Keratinocyte (primary cell): Measurements from ENCODE around the gene ACOXL. TPM values are rescaled to one million over a fixed set of nuclear protein-coding genes. Genes with fewer than 3 reads are reported as not detected.

Source experiments
- DNase-seq: peaks from one replicate; pipeline ENCODE4 v3.0.0-alpha.2; 2011; ENCODE audit warnings: low read depth, missing footprints, low spot score
- FAIRE-seq: peaks from 2 replicates; lab custom pipeline; 2011; peaks lifted over from hg19 to GRCh38; lab: Jason Lieb, UNC
- H2AFZ ChIP-seq: 2 replicates; pipeline ENCODE4 v1.6.0; 2012; ENCODE audit warnings: low read length, control low read depth, inconsistent platforms; ENCODE audit not compliant: control insufficient read depth
- H3K27ac ChIP-seq: 2 replicates; pipeline ENCODE4 v1.5.1; 2011; ENCODE audit warnings: low read length; ENCODE audit not compliant: control insufficient read depth, insufficient read depth
- H3K27me3 ChIP-seq: 3 replicates; pipeline ENCODE4 v1.6.0; 2011; ENCODE audit warnings: low read length; ENCODE audit not compliant: control insufficient read depth, insufficient read depth; ENCODE audit errors: extremely low read depth
- H3K36me3 ChIP-seq, 2 experiments: 2 replicates in 1 of 2; 3 replicates in 1 of 2; pipeline ENCODE4 v1.5.1; 2011; ENCODE audit warnings: low read length in 2 of 2, mild to moderate bottlenecking in 1 of 2; ENCODE audit not compliant: control insufficient read depth in 2 of 2, insufficient read depth in 2 of 2; ENCODE audit errors: extremely low read depth in 1 of 2
- H3K4me1 ChIP-seq: 3 replicates; pipeline ENCODE4 v1.5.1; 2011; ENCODE audit warnings: low read length; ENCODE audit not compliant: control insufficient read depth, insufficient read depth; ENCODE audit errors: extremely low read depth
- H3K4me2 ChIP-seq: 3 replicates; pipeline ENCODE4 v1.6.0; 2011; ENCODE audit warnings: low read depth, low read length; ENCODE audit not compliant: control insufficient read depth, insufficient read depth; ENCODE audit errors: extremely low read depth
- H3K4me3 ChIP-seq, 3 experiments: fragments of 200-600 bp in 1 of 3; sonication (generic) in 1 of 3; 2 replicates in 2 of 3; 3 replicates in 1 of 3; pipeline ENCODE4 v1.5.1; 2011 to 2016; ENCODE audit warnings: low read length in 3 of 3, mild to moderate bottlenecking in 3 of 3, control low read depth in 2 of 3, inconsistent platforms in 1 of 3, low read depth in 1 of 3, mixed read lengths in 1 of 3, mixed run types in 1 of 3, moderate library complexity in 1 of 3; ENCODE audit not compliant: control insufficient read depth in 2 of 3, insufficient read depth in 2 of 3; ENCODE audit errors: extremely low read depth in 1 of 3
- H3K79me2 ChIP-seq: 2 replicates; pipeline ENCODE4 v1.6.0; 2012; ENCODE audit warnings: low read length; ENCODE audit not compliant: control insufficient read depth, insufficient read depth
- H3K9ac ChIP-seq: 3 replicates; pipeline ENCODE4 v1.6.0; 2011; ENCODE audit warnings: low read length; ENCODE audit not compliant: control insufficient read depth, insufficient read depth; ENCODE audit errors: extremely low read depth
- H3K9me1 ChIP-seq: 3 replicates; pipeline ENCODE4 v1.6.0; 2011; ENCODE audit warnings: low read length; ENCODE audit not compliant: control insufficient read depth, insufficient read depth; ENCODE audit errors: extremely low read depth
- H3K9me3 ChIP-seq: 2 replicates; pipeline ENCODE4 v1.5.1; 2012; ENCODE audit warnings: low read depth, low read length; ENCODE audit not compliant: control insufficient read depth
- H4K20me1 ChIP-seq: 3 replicates; pipeline ENCODE4 v1.6.0; 2011; ENCODE audit warnings: low read length; ENCODE audit not compliant: control insufficient read depth, insufficient read depth; ENCODE audit errors: extremely low read depth
- CTCF ChIP-seq, 3 experiments: IDR thresholded peaks in 1 of 3; conservative IDR thresholded peaks in 1 of 3; optimal IDR thresholded peaks in 1 of 3; 2 replicates in 2 of 3; 3 replicates in 1 of 3; pipeline versions ENCODE3 to v1.5.1; 2011; ENCODE audit warnings: low read length in 3 of 3, mild to moderate bottlenecking in 3 of 3, moderate library complexity in 2 of 3, control low read depth in 1 of 3, inconsistent platforms in 1 of 3; ENCODE audit not compliant: insufficient read depth in 2 of 3; ENCODE audit errors: extremely low read depth in 1 of 3
- EZH2 ChIP-seq: IDR thresholded peaks from one replicate; pipeline ENCODE4 v1.6.1; 2012; ENCODE audit warnings: inconsistent platforms, mild to moderate bottlenecking, low read length, moderate library complexity
- dilution Hi-C: fragments of 300-500 bp; cut with MboI; formaldehyde crosslinking; loops from one replicate; pipeline ENCODE4 v1.7.0; 2020; ENCODE audit warnings: low sequenced_read_pairs; ENCODE audit not compliant: extremely low pct_ligation_motif_present
- polyA plus RNA-seq, 5 experiments: library from polyadenylated mRNA; depleted of rRNA in 3 of 5; stranded (reverse) in 3 of 5; stranded (forward) in 1 of 5; unstranded in 1 of 5; fragments of >200 nt; gene quantifications; 1 replicate in 1 of 5; 2 replicates in 3 of 5; 3 replicates in 1 of 5; pipeline versions ENCODE4 v1.2.1 to v1.2.3, GENCODE V29; 2011 to 2012; ENCODE audit warnings: missing spikeins in 2 of 5, low read depth in 1 of 5, low replicate concordance in 1 of 5

ACOXL gene
- polyA plus RNA-seq, 1 donor (not counting 4 experiments of a cell fraction or from before 2014, with no cell fraction given) = 0.04 TPM

DNA sequence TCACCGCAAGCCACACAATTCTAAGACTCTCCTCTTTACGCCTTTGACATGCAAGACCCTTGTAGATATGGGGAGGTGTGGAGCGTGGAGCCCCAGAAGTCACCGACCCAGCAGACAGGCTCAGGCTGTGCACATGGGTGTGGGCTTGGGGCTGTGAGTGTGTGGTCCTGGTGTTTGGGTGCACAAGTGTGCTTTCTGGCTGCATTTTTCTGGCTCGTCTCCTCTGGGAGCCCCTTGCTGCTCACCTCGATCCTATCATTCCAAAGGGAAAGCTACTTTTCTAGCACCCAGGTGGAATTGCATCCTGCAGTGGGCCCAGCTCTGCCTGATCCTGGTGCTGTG is 143.0 kb downstream of the ACOXL start:
- DNase-seq (no peak), FAIRE-seq (no peak)
- Histone ChIP-seq H3K36me3 (no peaks in the 10 kb centered on the region), H3K4me2 (no peak overlapping the region), H3K27ac (no peak overlapping the region), H3K79me2 (no peaks in the 10 kb centered on the region), H3K4me1 (no peaks in the 10 kb centered on the region), H3K9me3 (no peaks in the 10 kb centered on the region), H4K20me1 (no peaks in the 10 kb centered on the region), H3K9me1 (no peaks in the 10 kb centered on the region), H3K4me3 (no peak overlapping the region), H2AFZ (no peak overlapping the region), H3K27me3 (peaks cover 9% of the 10 kb centered on the region), H3K9ac (no peak overlapping the region)
- dilution Hi-C loops = no loop called here
- TF ChIP-seq CTCF (optimal IDR thresholded peaks at IDR 0.05 in 1 of 3, IDR thresholded peaks at IDR 0.05 in 1 of 3, conservative IDR thresholded peaks at IDR 0.05 in 1 of 3; ENCODE audit: extremely low read depth in 1 of 3, insufficient read depth in 2 of 3, low read length in 3 of 3) (no peak), EZH2 (no peak)

DNA sequence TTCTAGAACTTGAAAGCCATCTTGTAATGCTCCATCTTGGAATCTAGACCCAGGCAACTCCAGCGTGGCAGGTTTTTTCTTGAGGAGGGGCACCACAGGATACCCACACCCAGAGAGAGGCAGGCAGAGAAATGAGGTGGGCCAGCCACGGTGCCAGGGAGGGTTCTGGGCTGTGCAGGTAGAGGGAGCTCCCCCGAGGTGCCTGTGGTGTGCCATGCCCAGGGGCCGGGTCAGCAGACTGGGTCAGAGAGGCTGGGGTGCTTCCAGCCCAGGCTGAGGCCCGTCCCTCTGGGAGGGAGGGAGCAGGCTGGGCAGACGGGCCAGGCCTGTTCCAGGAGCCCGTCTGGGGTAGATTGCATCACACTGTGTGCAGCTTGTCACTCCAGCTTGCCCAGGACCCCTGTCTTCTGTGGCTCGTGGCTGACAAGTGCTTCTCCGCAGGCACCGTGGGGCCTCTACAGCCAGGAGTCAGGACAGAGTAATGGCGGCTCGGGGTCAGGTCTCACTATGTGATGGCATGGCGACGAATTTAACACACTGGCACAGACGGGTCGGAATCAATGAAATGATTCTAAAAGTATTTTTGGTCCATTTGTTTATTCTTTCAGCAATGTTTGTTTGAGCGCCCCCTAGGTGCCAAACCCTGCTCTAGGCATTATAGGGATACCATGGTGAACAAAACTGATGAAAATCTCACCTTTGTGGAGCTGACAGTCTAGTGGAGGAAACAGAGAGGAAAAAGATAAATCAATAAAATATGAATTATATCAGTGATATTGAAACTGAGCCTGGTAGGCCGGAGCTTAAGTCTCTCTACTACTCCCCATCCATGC is 144.0 kb downstream of the ACOXL start:
- no peaks in the 10 kb centered on the region for H3K36me3 ChIP-seq
- H2AFZ ChIP-seq = no peak overlapping the region
- no peaks in the 10 kb centered on the region for H3K4me1 ChIP-seq
- H3K79me2 ChIP-seq = no peaks in the 10 kb centered on the region
- H3K9ac ChIP-seq = no peak overlapping the region
- peaks cover 5% of the 10 kb centered on the region for H3K27me3 ChIP-seq
- H3K9me3 ChIP-seq = no peaks in the 10 kb centered on the region
- H3K27ac ChIP-seq = no peak overlapping the region
- no peak for TF ChIP-seq EZH2
- peak in 1 of 3 experiments; percentile 15 for TF ChIP-seq CTCF (optimal IDR thresholded peaks at IDR 0.05 in 1 of 3, IDR thresholded peaks at IDR 0.05 in 1 of 3, conservative IDR thresholded peaks at IDR 0.05 in 1 of 3; ENCODE audit: extremely low read depth in 1 of 3, insufficient read depth in 2 of 3, low read length in 3 of 3)
- DNase-seq (no peak), FAIRE-seq (no peak)
- no peak overlapping the region for H3K4me2 ChIP-seq
- dilution Hi-C loops = no loop called here
- no peak overlapping the region for H3K4me3 ChIP-seq
- H3K9me1 ChIP-seq = no peaks in the 10 kb centered on the region
- H4K20me1 ChIP-seq = no peaks in the 10 kb centered on the region
